Stimulated activated CD8-positive, alpha-beta memory T cell treated with anti-CD3 and anti-CD28 coated beads, Interleukin-15, amount 100 ng/mL, for 48 hours (primary cell): ENCODE results near the gene PDCD1.
A peak's percentile ranks its signal among the peaks of the same experiment; 100 is the strongest.

Experiments used
- DNase-seq, 2 donors: peaks; one replicate each; pipeline ENCODE4 v3.0.0-alpha.2; 2020; ENCODE audit warnings: low read depth in 2 of 2

The PDCD1 gene

DNA sequence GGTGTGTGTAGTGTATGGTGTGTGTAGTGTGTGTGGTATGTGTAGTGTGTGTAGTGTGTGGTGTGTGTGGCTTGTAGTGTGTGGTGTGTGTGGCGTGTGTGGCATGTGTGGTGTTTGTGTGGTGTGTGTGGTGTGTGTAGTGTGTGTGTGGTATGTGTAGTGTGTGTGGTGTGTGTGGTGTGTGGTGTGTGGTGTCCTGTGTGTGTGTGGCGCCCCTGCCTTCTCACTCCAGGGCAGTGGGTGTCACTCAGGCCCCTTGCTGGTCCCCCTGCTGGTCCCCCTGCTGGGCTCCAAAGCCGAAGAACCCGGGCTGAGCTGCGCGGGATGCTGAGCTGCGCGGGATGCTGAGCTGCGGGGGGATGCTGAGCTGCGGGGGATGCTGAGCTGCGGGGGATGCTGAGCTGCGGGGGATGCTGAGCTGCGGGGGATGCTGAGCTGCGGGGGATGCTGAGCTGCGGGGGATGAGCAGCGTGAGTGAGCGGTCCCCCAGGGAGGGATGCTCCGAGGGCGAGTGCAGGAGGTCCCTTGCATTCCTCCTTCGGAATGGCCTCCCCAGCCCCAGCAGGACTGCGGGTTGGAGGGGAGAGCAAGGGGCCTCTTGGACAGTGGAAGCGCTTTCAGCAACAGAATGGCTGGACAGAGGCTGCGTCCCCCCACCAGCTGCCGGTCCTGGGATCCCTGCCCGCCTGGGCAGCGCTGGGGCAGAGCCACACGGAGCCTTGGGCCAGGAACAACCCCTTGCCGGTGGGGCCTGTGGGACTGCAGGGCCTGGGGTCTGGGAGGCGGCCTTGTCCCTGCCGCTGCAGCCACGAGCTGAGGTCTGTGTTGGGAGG, 7.5 kb upstream of the PDCD1 start:
- no peak for DNase-seq

- no peak for DNase-seq
These were observed 6.8 kb upstream of the PDCD1 start for GRCh38 chr2:241865416-241865956.

- DNase-seq: no peak
These were observed 6.1 kb upstream of the PDCD1 start for GRCh38 chr2:241864850-241865213.

DNA sequence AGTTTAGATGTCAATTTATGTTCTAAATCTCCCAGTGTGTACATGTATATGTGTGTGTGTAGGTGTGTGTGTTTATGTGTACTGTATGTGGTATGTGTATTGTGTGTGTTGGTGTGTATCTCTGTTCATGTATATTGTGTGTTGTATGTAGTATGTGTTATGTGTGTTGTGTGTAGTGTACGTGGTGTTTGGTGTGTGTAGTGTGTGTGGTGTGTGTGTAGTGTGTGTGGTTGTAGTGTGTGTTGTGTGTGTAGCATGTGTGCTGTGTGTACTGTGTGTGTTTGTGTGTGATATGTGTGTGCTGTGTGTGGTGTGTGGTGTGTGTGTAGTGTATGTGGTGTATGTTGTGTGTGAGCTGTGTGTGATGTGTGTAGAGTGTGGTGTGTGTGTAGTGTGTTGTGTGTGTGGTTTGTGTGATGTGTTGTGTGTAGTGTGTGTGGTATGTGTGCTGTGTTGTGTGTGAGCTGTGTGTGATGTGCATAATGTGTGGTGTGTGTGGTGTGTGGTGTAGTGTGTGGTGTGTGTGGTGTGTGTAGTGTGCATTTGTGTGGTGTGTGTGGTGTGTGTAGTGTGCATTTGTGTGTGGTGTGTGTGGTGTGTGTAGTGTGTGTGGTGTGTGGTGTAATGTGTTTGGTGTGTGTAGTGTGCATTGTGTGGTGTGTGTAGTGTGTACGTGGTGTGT, 5.6 kb upstream of the PDCD1 start:
- DNase-seq: no peak

DNA sequence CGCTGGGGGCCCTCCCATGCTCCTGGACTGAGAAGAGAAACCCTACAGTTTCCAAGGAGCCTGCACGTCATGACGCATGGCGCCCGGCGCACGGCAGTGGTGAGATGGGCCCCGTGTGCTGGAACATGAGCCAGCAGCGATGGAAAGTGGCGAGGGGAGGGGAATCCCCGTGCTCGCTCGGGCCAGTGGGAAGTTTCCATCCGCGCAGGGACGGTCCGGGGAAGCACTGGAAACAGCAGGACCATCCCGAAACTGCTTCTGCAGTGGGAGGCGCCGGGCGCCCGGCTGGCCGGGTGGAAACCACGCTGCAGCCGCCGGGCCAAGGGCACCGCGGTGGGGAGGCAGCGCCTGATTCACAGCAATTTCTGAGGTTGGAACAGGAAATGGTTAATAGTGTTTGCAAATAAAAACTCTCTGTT, 4.9 kb upstream of the PDCD1 start:
- peak; percentile 62 to 71 for DNase-seq

GRCh38 chr2:241862775-241863535, 4.3 kb upstream of the PDCD1 start:
- DNase-seq: no peak

DNA sequence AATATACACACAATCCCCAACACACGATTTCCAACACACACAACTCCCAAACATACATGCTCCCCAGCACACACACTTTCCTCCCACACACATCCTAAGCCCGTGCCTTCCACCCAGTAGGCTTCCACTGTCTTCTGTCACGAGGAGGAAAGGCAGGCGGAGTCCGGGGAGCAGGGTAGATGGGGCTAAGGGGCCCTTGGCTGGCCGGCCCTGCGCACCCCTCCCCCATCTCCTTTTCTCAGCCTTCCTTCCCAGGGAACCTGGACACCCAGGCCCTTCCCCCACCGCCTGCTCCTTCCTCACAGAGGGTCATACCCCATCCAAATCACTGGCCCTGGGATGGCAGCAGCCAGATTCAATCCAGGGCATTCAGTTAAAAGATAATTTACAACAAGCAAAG, 3.4 kb upstream of the PDCD1 start:
- DNase-seq: no peak

DNA sequence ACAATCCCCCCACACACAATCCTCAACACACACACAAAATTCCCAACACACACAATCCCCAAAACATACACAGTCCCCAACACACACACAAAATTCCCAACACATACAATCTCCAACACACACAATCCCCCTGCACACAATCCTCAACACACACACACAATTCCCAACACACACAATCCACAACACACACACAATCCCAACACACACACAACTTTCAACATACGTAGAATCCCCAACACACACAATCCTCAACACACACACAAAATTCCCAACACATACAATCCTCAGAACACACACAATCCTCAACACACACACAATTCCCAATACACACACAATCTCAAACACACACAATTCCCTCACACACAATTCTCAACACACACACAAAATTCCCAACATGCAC, 2.6 kb upstream of the PDCD1 start:
- DNase-seq: no peak

DNA sequence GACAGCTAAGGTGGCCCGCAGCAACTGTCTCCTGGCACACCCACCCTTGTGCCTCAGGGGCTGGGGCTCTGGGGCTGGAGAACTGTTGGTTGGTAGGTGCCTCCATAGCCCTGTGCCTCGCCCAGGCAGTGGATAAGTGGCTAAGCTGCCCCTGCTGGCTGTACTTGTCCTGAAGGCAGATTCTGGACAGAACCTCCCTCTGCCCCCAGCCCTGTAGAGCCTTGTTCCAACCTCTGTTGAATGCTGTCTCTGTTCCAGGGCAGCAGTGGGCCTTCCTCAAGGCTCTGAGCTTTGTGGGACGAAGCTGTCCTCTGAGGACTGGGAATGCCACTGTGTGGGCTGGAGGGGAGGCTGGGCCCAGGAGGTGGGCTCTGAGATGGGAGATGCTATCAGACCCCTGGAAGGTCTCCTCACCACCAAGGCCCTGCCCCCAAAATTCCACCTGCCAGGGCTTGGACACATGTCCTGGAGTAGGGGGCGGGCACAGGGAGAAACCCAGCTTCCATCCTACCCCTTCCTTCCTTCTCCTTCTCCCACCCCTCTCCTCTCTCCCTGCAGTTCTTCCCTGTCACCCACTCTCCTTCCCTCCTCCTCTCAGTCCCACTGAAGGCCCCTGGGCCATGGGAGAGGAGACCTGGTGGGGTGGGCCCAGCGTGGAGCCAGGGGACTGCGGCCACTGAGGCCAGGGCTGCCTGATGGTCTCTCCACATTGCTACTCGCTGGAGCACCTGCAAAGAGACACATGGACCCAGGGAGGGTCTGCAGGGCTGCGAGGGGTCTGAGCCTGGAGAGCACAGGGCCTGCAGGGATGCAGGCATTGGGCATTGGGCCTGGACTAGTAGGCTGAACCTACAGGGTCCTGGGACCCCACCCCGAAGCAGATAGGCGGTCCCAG, 1.7 kb upstream of the PDCD1 start:
- DNase-seq: no peak

DNA sequence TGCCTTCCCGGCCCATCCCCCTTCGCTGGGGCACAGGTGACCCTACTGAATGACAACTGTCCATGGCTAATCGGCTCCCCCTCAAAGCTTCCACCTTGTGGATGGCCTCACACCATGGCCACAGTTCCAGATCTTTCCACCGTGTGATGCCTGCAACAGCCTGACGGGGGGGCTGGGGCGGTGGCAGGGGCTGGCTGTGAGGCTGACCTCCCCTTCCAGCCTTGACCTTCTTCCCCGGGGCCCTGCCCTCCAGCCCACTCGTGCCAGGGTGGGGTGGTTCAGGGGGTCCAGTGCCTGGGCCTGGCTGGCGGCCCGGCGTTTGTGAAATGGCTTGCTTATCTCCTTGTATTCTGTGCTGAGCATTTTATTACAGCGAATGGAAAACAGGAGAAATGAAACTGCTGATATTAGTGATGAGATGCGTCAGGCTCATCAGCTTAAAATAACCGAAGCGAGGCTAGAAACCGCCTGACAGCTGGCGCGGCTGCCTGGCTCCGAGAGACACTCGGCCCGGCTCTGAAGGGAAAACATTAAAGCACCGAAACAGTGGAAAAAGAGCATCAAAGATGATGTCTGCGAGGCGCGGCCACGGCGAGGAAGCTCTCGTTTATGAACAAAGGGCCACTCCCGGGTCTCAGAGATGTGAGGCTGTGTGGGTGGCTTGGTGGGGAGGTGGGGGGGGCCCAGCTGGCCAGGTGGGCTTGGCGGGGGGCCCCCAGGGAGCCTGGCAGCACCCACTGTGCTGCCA, 916 bp upstream of the PDCD1 start:
- DNase-seq: peak; percentile 60 to 69

DNA sequence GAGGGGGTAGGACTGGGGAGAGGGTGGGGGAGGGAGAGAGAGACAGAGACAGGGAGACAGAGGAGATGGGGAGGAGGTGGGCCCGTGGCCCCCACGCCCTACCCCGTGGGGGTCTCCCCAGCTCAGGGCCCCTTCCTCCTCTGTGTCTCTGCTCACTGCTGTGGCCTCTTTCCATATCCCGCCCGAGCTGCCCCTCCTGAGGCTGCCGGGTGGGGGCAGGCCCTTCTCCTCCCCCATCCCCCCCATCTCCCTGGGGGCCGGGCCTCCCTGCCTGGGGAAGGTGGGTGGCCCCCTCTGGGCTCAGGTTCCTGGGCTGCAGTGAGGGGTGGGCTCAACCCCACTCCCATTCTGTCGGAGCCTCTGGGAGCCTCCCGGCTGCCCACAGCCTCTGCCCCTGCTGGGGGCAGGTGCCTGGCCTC, 332 bp upstream of the PDCD1 start:
- no peak for DNase-seq

GRCh38 chr2:241857572-241858121, 1.0 kb downstream of the PDCD1 start:
- no peak for DNase-seq

- no peak for DNase-seq
These were observed 1.6 kb downstream of the PDCD1 start for GRCh38 chr2:241857041-241857541.

DNA sequence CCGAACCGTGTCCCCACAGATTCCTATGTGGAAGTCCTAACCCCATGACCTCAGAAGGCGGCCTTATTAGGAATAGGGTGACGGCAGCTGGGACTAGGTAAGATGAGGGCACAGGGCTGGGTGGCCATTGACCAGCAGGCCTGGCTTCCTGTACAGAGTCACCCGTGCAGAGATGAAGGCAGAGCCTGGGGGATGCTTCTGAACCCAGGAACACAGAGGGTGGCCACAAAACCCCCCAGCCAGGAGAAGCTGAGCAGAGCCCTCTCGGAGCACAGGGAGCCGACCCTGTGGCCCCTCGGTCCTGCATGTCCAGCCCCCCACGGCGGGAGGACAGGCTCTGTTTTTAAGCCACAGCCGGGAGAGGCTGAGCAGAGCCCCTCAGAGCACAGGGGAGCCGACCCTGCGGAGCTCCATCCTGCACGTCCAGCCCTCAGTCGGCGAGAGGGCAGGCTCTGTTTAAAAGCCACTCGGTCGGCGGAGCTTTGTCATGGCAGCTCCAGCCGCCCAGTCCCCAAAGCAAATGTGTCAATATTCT, 2.7 kb downstream of the PDCD1 start:
- no peak for DNase-seq

- DNase-seq: no peak
These were observed 3.3 kb downstream of the PDCD1 start for GRCh38 chr2:241855245-241855887.

DNA sequence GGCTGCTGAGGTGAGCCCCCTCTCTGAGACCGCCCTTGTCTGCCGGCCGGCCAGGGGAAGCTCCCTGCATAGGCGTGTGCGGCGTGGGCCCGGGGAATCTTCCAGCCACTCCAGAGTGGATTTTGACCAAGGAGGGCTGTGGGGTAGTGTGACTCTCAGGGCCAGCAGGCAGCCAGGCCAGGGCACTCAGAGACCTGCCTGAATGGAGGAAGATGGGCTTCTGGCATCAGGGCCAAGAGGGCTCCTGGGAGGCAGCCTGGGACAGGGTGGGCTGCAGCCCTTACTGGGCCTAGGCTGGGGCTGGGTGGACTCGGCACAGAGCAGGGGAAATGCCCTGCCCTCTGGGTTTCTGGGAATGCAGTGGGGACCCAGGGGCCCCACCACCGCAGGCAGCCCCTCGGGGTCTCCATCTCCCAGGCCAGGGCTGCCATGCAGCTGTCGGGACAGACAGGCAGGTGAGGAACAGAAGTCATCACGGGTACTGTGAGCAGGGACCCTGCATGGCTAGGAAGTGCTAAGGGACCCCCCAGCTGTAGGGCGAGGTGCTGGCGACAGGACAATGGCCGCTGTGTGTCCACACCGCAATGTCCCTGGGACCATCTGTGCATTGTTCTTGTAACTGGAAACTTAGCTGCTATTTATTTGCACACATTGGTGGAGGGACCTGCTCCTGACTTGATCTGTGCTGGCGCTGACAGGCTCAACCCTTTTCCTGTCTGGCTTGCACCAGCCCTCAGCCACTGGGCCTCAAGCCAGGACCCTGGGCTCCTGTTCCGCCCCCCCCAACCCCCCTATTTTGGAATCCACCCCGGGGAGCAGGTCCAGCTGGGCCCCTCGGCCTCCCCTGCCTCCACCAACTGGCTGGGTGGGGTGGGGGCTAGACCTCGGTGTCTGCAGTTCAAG, 4.1 kb downstream of the PDCD1 start:
- no peak for DNase-seq

GRCh38 chr2:241853651-241854341, 4.9 kb downstream of the PDCD1 start:
- DNase-seq: no peak
